Measurements from ENCODE around the gene SDCBP2.

GRCh38 chr20:1274485-1275311 lies 54.2 kb downstream of the SDCBP2 start:
- TF ChIP-seq REST (IDR thresholded peaks at IDR 0.05; ENCODE audit: insufficient read depth in 1 of 2, low read depth in 2 of 2, low read length in 2 of 2), result no peak
- no peak for TF ChIP-seq POLR2AphosphoS5 (IDR thresholded peaks at IDR 0.05; ENCODE audit: low read depth, low read length)
